NOMO-1 treated with DMSO at 0.1 percent for 48 hours (cell line): ENCODE results near the gene NMT2.
A peak's percentile ranks its signal among the peaks of the same experiment; 100 is the strongest.

Experiments used
- DNase-seq: peaks from one replicate; lab custom pipeline; 2025; ENCODE audit not compliant: unreplicated experiment; lab: John Stamatoyannopoulos, UW

Gene NMT2

GRCh38 chr10:15181576-15182156 lies 13.2 kb upstream of the NMT2 start:
- DNase-seq, result no peak

DNA sequence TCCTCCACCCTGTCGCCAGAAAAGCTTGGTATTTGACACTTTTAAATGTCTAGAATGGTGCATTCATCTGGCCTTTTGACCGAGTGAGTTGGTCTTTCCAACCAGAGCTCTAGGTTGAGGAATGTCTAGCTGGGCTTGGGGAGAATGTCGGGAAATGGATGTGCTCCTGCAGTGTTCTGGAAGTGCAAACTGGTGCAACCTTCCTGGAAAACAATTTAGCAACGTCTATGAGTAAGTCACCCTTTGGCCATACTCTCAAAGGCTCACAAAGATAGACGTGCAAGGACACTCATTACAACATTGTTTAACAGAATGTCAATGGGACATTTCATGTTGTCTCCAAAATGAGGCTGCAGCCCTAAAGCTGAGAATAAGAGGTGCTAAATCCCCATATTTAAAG lies 12.2 kb upstream of the NMT2 start:
- no peak for DNase-seq

- no peak for DNase-seq
These were observed 7.8 kb upstream of the NMT2 start for GRCh38 chr10:15176269-15176668.

DNA sequence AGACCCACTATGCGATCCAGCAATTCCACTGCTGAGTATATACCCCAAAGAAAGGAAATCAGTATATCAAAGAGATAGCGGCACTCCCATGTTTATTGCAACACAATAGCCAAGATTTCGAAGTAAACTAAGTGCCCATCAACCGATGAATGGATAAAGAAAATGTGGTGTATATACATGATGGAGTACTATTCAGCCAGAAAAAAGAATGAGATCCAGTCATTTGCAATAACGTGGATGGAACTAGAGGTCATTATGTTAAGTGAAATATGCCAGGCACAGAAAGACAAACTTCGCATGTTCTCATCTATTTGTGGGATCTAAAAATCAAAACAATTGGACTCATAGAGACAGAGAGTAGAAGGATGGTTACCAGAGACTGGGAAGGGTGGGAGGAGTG lies 7.1 kb upstream of the NMT2 start:
- no peak for DNase-seq

DNA sequence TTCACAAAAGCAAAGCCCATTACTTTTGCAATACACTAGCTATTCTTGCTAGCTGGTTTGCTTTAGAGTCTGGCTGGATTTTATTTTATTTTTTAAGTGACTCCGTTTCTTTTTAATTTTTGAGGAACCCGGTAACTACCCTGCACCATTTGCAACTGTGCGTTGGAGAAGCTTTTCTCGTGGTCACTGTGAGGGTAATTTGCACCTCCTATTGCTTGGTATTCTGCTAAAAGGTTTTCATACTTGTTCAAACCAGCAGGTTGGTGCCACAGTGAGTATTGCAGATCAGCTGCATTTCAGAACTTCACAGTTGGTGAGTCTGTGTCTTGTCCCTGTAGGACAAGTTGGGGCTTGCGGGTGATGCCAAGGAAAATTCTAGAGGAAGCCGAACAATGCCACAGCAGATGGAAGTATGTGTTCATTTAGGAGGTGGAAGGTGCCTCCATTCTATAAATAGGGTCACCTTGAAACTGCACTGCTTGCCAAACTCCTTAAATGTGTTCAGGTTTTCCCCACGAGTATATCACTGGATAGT lies 3.9 kb upstream of the NMT2 start:
- DNase-seq, result no peak

- DNase-seq, result peak; percentile 11
These were observed 1.3 kb upstream of the NMT2 start for GRCh38 chr10:15169555-15170401.

DNA sequence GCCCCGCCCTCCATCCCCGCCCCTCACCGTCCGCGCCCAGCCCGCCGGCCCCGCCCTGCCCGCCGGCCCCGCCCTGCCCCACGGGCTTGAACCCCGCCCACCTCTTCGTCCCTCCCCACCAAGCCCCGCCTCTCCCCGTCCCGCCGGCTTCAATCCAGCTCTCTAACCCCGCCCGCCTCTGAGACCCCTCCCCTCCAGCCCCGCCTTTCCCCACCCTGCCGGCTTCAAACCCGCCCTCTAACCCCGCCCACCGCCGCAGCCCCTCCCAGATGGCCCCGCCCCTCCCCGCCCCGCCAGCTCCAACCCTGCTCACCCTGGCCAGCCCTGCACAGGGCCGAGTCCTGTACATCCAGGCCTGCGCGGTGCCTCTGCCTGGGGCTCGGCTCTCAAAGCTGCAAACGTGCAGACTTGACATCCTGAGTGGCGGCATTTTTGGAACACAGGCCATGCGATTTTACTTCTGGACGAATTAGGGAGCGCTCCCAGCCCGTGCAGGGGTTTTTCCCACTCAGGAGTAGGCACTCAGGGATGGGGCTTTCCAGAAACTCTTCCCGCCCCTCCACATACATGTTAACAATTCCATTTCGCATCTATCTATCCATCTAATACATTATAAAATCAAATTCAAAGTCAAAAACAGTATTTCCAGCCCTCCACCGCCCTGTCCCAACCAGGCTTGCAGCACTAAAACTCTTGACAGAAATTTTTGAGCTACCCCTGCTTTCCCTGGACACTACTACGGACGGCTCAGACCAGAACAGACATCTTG lies 477 bp upstream of the NMT2 start:
- DNase-seq, result peak; percentile 80

- DNase-seq, result peak; percentile 16
These were observed 842 bp downstream of the NMT2 start for GRCh38 chr10:15167411-15168290.

DNA sequence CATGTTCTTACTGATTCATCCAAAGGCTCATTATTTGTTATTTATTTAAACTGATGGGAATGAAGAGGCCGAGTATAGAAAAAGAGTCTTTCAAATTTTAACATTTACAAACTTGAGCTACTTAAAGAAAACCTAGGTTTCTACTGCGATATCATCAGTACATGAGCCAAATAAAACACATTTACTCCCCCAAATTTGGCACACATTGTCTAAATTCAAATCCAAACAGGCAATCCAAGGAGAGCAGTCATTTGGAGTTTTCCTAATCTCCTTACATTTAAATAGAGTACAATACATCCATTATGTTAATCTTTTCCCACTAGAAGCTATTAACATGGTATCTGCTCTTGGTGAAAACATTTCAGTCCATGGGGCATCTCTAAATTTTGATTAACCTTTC lies 2.2 kb downstream of the NMT2 start:
- no peak for DNase-seq

GRCh38 chr10:15163253-15163828 lies 5.2 kb downstream of the NMT2 start:
- DNase-seq, result peak; percentile 63

DNA sequence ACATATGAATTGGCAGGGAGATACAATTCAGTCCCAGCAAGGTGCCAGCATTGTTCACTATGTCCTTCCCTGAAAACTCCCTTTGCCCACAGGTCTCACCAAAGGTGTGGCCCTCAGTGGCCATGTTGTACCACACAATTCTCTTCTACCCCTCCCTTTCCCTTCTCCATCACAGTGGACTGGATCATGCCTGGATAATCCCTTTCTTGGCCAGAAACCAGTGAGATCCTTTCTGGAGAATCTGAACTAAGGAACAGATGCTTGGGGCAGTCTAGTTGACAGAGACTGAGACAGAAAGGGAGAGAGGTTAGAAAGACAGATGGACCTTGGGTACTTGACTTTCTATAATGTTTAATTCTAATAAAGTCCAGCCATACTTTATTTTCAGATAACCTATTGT lies 9.5 kb downstream of the NMT2 start:
- DNase-seq, result no peak

DNA sequence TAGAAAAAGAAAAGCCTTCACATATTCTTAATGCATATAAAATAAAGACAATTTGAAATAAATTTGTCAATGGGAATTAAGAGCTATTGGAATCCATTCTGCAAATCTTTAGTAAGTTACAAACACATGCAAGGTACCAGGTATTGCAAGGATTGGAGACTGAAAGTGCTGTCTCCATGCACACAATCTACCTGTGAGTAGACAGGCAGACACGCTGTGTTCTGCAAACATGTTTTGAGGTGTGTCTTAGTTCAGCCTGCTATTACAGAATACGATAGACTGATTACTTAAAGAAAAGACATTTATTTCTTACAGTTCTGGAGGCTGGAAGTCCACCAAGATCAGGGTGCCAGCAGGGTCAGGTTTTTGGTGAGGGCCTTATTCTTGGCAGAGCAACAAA lies 10.0 kb downstream of the NMT2 start:
- no peak for DNase-seq

- no peak for DNase-seq
These were observed 12.4 kb downstream of the NMT2 start for GRCh38 chr10:15155978-15156656.

GRCh38 chr10:15152556-15152955 lies 15.9 kb downstream of the NMT2 start:
- no peak for DNase-seq

DNA sequence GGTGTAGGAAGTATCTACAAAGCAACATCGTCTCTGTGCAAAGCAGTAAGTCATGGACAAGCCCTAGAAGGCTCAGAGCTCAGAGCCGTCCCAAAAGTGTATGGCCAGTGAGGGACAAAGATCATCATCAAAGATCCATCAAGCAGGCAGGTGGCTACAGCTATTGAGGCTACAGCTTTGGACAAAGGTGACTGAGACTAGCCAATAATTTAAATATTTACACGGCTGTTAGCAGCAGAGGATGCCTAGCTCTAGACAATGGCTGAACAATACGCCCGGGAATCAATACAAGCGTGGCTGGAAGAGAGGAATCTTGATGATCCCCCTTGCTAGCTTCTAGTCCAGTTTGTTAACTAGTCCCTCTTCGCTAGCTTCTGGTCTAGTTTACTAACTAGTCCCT lies 17.9 kb downstream of the NMT2 start:
- no peak for DNase-seq

- DNase-seq, result no peak
These were observed 19.3 kb downstream of the NMT2 start for GRCh38 chr10:15149042-15149771.

DNA sequence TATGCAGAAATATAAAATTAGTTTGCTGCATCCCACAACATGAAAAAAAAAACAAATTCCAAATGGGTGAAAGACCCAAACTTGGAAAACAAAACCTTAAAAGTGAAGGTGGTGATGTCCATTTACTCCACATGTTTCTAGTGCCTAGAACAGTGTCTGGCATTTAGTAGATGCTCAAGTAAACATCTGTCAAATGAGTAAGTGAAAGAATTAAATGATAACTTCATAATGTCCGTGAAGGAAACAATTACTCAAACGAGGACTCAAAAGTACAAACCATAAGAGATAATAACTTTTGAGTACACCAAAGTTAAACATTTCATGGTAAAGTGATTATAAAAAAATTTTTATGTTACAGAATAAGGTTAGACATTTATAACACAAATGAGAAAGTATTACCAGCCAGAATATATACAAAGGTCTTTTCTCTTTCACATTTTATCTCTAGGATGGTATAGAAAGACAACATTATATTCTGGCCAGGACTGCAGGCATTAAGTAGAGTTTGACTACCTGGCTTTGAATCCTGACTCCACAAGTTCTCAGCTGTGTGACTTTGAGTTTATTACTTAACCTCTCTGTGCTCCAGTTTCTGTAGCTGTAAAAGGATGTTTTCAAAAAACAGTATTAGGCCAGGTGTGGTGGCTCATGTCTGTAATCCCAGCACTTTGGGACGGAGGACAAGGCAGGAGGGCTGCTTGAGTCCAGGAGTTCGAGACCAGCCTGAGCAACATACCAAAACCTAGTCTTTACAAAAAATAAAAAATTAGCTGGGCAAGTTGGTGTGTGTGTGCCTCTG lies 20.7 kb downstream of the NMT2 start:
- DNase-seq, result no peak

DNA sequence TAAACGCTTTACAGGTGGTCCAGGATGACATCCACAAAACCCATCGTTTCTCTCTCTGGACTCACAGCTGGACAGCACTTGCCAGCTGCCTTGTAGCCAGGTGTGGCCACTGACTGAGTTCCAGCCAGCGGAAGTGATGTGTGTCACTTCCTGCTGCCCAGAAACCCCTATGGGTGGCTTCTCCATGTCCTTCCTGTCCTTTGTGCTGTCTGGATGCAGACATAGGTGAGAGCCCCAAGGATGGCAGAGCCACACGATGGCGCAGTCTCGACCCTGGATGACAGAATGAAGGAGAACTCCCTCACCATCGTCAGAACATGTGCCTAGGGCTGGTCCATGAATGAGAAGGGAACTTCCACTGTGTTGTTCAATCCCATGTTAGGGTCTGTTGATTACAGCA lies 22.1 kb downstream of the NMT2 start:
- DNase-seq, result no peak
